ENCODE data around the gene CPN1. TPM values are rescaled to one million over a fixed set of nuclear protein-coding genes. Genes with fewer than 3 reads are reported as not detected.

The CPN1 gene
- total and polyA plus RNA-seq, 8 donors: not detected

- no peak for ATAC-seq
- no peak for DNase-seq
- peak overlapping the region; percentile 49 to 86 for H3K27ac ChIP-seq
- no peaks in the 10 kb centered on the region for H3K9me3 ChIP-seq
- no peaks in the 10 kb centered on the region for H3K27me3 ChIP-seq
- H3K4me3 ChIP-seq: no peak overlapping the region
- intact Hi-C loops (cut with DNase I): no loop called here
- H3K4me1 ChIP-seq: peaks cover 6 to 46% of the 10 kb centered on the region in 2 donors
- TF ChIP-seq CTCF (IDR thresholded peaks at IDR 0.05): no peak
- H3K36me3 ChIP-seq: no peaks in the 10 kb centered on the region
Observed at GRCh38 chr10:99994801-99995200, 86.9 kb downstream of the CPN1 start.

- no peak for TF ChIP-seq CTCF (IDR thresholded peaks at IDR 0.05)
- peaks cover 6 to 46% of the 10 kb centered on the region in 2 donors for H3K4me1 ChIP-seq
- DNase-seq (peak in 2 of 4 donors; percentile 62 to 84), ATAC-seq (peak; percentile 89)
- H3K9me3 ChIP-seq: no peaks in the 10 kb centered on the region
- intact Hi-C loops (cut with DNase I): no loop called here
- H3K27ac ChIP-seq: peak overlapping the region; percentile 49 to 86
- no peaks in the 10 kb centered on the region for H3K36me3 ChIP-seq
- H3K4me3 ChIP-seq: no peak overlapping the region
- no peaks in the 10 kb centered on the region for H3K27me3 ChIP-seq
Observed at GRCh38 chr10:99993701-99994689, 87.7 kb downstream of the CPN1 start.

Other genes with a start within 250 kb of the CPN1 start
- 10 to 100 TPM; 14.8 to 15.8 TPM for gene DNMBP, start 71.9 kb downstream of the CPN1 start, total RNA-seq
- 10 to 100 TPM; 35.0 to 43.9 (median 39.3) TPM for gene DNMBP, start 71.9 kb downstream of the CPN1 start, polyA plus RNA-seq (ENCODE audit: insufficient read length in 6 of 6)
- 10 to 100 TPM; 23.8 to 34.5 TPM for gene ERLIN1, start 104.2 kb upstream of the CPN1 start, total RNA-seq
- 10 to 100 TPM; 43.7 to 56.3 (median 49.0) TPM for gene ERLIN1, start 104.2 kb upstream of the CPN1 start, polyA plus RNA-seq (ENCODE audit: insufficient read length in 6 of 6)
- 10 to 100 TPM; 19.6 to 26.9 TPM for gene CHUK, start 147.7 kb upstream of the CPN1 start, total RNA-seq
- gene CHUK, start 147.7 kb upstream of the CPN1 start, polyA plus RNA-seq (ENCODE audit: insufficient read length in 6 of 6): 10 to 100 TPM; 23.2 to 30.6 (median 26.0) TPM
- 10 to 100 TPM; 17.5 to 22.4 TPM for gene CWF19L1, start 185.8 kb upstream of the CPN1 start, total RNA-seq
- gene CWF19L1, start 185.8 kb upstream of the CPN1 start, polyA plus RNA-seq (ENCODE audit: insufficient read length in 6 of 6): 10 to 100 TPM; 29.4 to 37.2 (median 33.4) TPM
- gene BLOC1S2, start 204.8 kb upstream of the CPN1 start, total RNA-seq: 10 to 100 TPM; 36.7 to 49.2 TPM
- gene BLOC1S2, start 204.8 kb upstream of the CPN1 start, polyA plus RNA-seq (ENCODE audit: insufficient read length in 6 of 6): 10 to 100 TPM; 27.3 to 31.7 (median 29.0) TPM
- gene PKD2L1, start 248.4 kb upstream of the CPN1 start, total RNA-seq: under 1 TPM in 1 of 2 donors, not detected in 1; 0.37 TPM
- gene PKD2L1, start 248.4 kb upstream of the CPN1 start, polyA plus RNA-seq (ENCODE audit: insufficient read length in 6 of 6): under 1 TPM; 0.22 to 0.47 (median 0.31) TPM

Measured in left lung (tissue), 10 donors.